ENCODE data around the gene DAB2. TPM values are rescaled to one million over a fixed set of nuclear protein-coding genes. Genes with fewer than 3 reads are reported as not detected.
A peak's percentile ranks its signal among the peaks of the same experiment; 100 is the strongest.

The DAB2 gene
- total and polyA plus RNA-seq, 12 donors: 6.5 to 64.7 (median 22.3) TPM

- H3K36me3 ChIP-seq: no peaks in the 10 kb centered on the region
- H3K4me1 ChIP-seq: peaks cover 0 to 64% (median 7%) of the 10 kb centered on the region in 9 donors
- ATAC-seq: no peak
- WGBS, 2 donors: 89 to 93% methylated on average over 2 of the region's 2 CpGs
- no peaks in the 10 kb centered on the region for H3K27me3 ChIP-seq
- H3K27ac ChIP-seq: peak overlapping the region in 1 of 10 donors; percentile 68
- TF ChIP-seq CTCF (IDR thresholded peaks at IDR 0.05): no peak
- H3K4me3 ChIP-seq: no peak overlapping the region
- DNase-seq: no peak
- no peaks in the 10 kb centered on the region for H3K9me3 ChIP-seq
- intact Hi-C loops (cut with DNase I): no loop called here
These were observed 46.0 kb upstream of the DAB2 start for GRCh38 chr5:39470811-39471210.

- Histone ChIP-seq H3K4me3 (no peak overlapping the region), H3K36me3 (no peaks in the 10 kb centered on the region), H3K9me3 (no peaks in the 10 kb centered on the region), H3K4me1 (peaks cover 0 to 65% (median 8%) of the 10 kb centered on the region in 9 donors), H3K27me3 (no peaks in the 10 kb centered on the region), H3K27ac (peak overlapping the region in 3 of 10 donors; percentile 16 to 68 (median 57))
- intact Hi-C loops (cut with DNase I): no loop called here
- TF ChIP-seq CTCF (IDR thresholded peaks at IDR 0.05): no peak
- ATAC-seq: peak in 6 of 8 donors; percentile 55 to 74 (median 66)
- no peak for DNase-seq
- 79 to 81% methylated on average over 6 of the region's 6 CpGs for WGBS, 2 donors
These were observed 45.1 kb upstream of the DAB2 start for GRCh38 chr5:39469777-39470415.

DNA sequence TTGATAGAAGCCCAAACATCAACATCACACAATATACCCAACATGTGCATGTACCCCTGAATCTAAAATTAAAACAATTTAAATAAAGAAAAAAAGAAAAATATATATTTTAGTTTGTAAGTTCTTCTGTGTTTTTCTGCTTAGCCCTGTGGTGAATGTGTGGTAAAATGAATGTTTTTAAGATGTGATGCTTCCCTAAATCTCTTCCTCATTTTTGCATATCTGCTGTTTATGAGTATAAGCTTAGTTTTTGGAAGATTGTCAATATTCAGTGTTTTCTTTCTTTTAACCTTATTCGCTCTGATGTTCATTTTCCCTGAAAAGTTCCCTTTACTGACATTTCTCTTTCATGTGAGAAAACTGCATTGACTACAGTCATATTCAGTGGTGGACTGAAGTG lies 44.4 kb upstream of the DAB2 start:
- no peak overlapping the region for H3K4me3 ChIP-seq
- H3K4me1 ChIP-seq: peaks cover 0 to 65% (median 10%) of the 10 kb centered on the region in 9 donors
- peak in 1 of 8 donors; percentile 36 for ATAC-seq
- no peak for DNase-seq
- WGBS, 2 donors: 91 to 93% methylated on average over 1 of the region's 1 CpG
- no peaks in the 10 kb centered on the region for H3K36me3 ChIP-seq
- no peak for TF ChIP-seq CTCF (IDR thresholded peaks at IDR 0.05)
- no peaks in the 10 kb centered on the region for H3K27me3 ChIP-seq
- no peaks in the 10 kb centered on the region for H3K9me3 ChIP-seq
- peak overlapping the region in 2 of 10 donors; percentile 57 to 68 for H3K27ac ChIP-seq
- intact Hi-C loops (cut with DNase I): no loop called here

- peak overlapping the region in 6 of 10 donors; percentile 7 to 70 (median 39) for H3K27ac ChIP-seq
- intact Hi-C loops (cut with DNase I): no loop called here
- 90 to 91% methylated on average over 1 of the region's 1 CpG for WGBS, 2 donors
These were observed 42.1 kb upstream of the DAB2 start for GRCh38 chr5:39466846-39467245.

More at GRCh38 chr5:39466846-39467245, 42.1 kb upstream of the DAB2 start:
- Histone ChIP-seq H3K36me3 (no peaks in the 10 kb centered on the region), H3K9me3 (no peaks in the 10 kb centered on the region), H3K4me3 (no peak overlapping the region), H3K27me3 (no peaks in the 10 kb centered on the region), H3K4me1 (peaks cover 0 to 66% (median 10%) of the 10 kb centered on the region in 9 donors)
- DNase-seq (no peak), ATAC-seq (peak in 6 of 8 donors; percentile 24 to 54 (median 44))
- TF ChIP-seq CTCF (IDR thresholded peaks at IDR 0.05): no peak
